ENCODE measurements around the gene TSPEAR. TPM values are rescaled to one million over a fixed set of nuclear protein-coding genes. Genes with fewer than 3 reads are reported as not detected.
"Not testable (repeated sequence)": the region's sequence is repeated elsewhere in the genome, so short reads cannot be mapped to it uniquely, and the experiment has no call there.

The TSPEAR gene
- total and polyA plus RNA-seq, 11 donors: 0.01 to 2.6 (median 0.71) TPM; not detected in 2

DNA sequence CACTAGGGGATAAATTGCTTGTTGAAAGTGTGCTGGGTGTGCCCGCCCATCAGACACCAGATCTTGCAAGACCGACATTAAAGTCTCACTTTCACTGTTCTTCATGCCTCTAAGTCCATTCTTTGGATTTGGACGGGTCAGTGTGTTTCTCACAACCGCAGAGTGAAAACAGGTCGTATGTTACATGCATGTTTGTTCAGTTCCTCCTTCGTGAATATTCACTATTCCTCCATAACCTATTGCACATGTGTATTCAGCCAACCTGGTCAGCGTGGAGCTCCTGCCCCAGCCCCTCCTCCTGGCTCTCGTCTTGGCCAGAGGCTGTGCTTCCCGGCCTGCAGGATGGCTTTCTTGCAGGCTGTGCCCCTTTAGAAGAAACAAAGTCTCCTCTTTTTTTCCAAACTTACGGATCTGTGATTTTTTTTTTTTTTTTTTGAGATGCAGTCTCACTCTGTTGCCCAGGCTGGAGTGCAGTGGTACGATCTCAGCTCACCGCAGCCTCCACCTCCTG, 116.9 kb downstream of the TSPEAR start:
- intact Hi-C loops (cut with DNase I): no loop called here
- DNase-seq (no peak), ATAC-seq (no peak)
- Histone ChIP-seq H3K9me3 (peaks cover 0 to 5% (median 0%) of the 10 kb centered on the region in 12 donors), H3K4me3 (no peak overlapping the region), H3K27ac (no peak overlapping the region), H3K27me3 (peaks cover 0 to 15% (median 0%) of the 10 kb centered on the region in 9 donors), H3K4me1 (peaks cover 0 to 9% (median 0%) of the 10 kb centered on the region in 12 donors), H3K36me3 (no peaks in the 10 kb centered on the region)
- TF ChIP-seq POLR2A (IDR thresholded peaks at IDR 0.05) (no peak), CTCF (IDR thresholded peaks at IDR 0.05) (no peak)
- 78 to 84% (median 83%) methylated on average over 12 of the region's 12 CpGs for WGBS, 4 donors

DNA sequence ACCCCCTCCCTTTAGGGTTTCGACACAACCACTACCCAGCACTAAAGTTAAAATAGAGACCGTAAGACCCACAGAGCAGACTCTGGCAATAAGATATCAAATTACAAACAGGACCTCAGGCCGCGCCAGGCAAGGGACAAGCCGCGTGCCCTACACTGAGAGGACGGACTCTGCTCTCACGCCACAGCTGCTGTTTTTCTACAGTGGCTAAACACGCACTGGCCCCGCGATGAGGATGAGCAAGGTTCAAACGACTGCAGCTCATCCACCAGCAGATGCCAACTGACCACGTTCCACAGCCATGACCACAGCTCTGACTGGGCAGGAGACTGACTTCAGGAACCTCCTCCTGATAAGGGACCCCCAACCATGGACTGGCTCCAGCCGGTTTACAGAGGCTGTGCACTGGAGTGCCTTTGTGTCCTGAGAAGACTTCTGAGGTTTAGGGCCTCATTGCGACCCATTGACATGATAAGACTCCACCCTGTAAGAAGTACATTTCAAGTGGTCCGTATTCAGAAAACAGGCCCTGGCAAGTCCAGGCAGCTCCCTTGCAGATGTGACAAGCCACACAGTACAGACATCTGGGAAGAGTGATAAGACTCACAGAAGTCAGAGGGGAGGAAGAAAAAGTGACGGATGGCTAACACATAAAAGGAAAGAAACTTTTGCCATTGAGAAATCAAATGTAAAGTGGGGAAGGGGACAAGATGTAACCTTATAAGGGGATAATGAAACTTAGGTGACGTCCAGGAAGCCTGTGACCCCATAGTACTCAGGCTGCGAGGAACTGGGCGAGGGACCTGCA, 117.6 kb downstream of the TSPEAR start:
- H3K27me3 ChIP-seq: peaks cover 0 to 14% (median 0%) of the 10 kb centered on the region in 9 donors
- peaks cover 0 to 5% (median 0%) of the 10 kb centered on the region in 12 donors for H3K9me3 ChIP-seq
- WGBS, 4 donors: 40 to 47% (median 44%) methylated on average over 19 to 20 of the region's 20 CpGs
- no peak overlapping the region for H3K4me3 ChIP-seq
- ATAC-seq (peak in 3 of 4 donors; percentile 37 to 59 (median 48)), DNase-seq (peak in 1 of 5 donors; percentile 29)
- no peak overlapping the region for H3K27ac ChIP-seq
- H3K4me1 ChIP-seq: peaks cover 0 to 9% (median 0%) of the 10 kb centered on the region in 12 donors
- TF ChIP-seq POLR2A (IDR thresholded peaks at IDR 0.05): no peak
- TF ChIP-seq CTCF (IDR thresholded peaks at IDR 0.05): no peak
- no peaks in the 10 kb centered on the region for H3K36me3 ChIP-seq
- intact Hi-C loops (cut with DNase I): no loop called here

DNA sequence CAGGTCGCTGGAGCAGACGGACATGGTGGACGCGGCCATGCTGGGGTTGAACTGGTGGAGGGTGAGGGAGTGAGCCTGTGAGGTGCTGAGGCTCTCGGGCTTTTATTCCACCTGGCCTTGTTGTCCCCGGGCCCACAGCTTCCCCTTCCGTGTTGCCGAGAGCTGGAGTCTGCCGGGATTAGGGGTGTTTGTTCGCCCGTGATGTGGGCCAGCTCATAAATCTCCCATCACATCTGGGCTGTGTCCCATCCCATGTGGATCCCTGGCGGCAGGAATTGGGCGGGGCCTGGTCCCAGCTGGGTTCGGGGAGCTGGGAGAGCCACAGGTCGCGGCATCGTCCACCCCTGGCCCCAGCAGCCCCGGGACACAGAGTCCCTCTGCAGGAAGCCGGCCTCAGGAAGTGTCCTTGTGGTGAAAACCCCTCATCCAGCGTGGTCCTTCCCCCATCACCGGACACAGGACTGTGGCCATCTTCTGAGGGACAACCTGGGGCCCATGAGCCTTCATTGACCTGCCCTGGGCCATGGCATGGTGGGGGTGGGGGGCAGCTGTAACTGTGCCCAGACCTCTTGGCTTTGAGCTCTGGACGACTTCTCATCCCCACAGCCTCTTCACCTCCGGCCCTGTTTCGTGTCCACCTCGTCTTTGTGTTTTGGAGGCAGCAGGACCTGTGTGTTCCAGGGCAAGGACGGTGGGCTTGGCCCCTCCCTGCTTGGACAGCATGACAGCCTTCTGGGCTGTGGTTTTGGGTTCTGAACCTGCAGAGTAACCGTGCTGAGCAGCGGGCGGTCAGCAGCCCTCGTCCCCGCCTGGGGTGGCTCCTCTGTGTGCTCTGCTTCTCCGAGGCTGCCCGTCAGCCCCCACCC, 118.7 kb downstream of the TSPEAR start, which contains the start of gene KRTAP10-6:
Gene KRTAP10-6 (minus strand): TSS at position 60 of the 866 bp plus-strand sequence. CDS start 21 bp downstream, at position 39.
- TF ChIP-seq CTCF (IDR thresholded peaks at IDR 0.05) (no peak), POLR2A (IDR thresholded peaks at IDR 0.05) (no peak)
- intact Hi-C loops (cut with DNase I): no loop called here
- ATAC-seq (peak in 1 of 4 donors; percentile 35), DNase-seq (peak in 1 of 5 donors; percentile 22)
- no peaks in the 10 kb centered on the region for H3K9me3 ChIP-seq
- H3K36me3 ChIP-seq: no peaks in the 10 kb centered on the region
- H3K4me1 ChIP-seq: peaks cover 0 to 9% (median 0%) of the 10 kb centered on the region in 12 donors
- H3K27ac ChIP-seq: no peak within 1 kb of the TSS
- no peak within 1 kb of the TSS for H3K4me3 ChIP-seq
- WGBS, 4 donors: 66 to 72% (median 69%) methylated on average over 25 to 33 of the region's 33 CpGs
- peaks cover 0 to 12% (median 0%) of the 10 kb centered on the region in 9 donors for H3K27me3 ChIP-seq

- H3K36me3 ChIP-seq; H3K27ac ChIP-seq; H3K9me3 ChIP-seq; intact Hi-C loops (cut with DNase I); H3K4me1 ChIP-seq; H3K4me3 ChIP-seq: not testable (repeated sequence)
- 20 to 63% (median 35%) methylated on average over 1 to 4 of the region's 4 CpGs for WGBS, 4 donors
- ATAC-seq (peak in 1 of 4 donors; percentile 33), DNase-seq (peak in 1 of 5 donors; percentile 29)
- H3K27me3 ChIP-seq: peaks cover 0 to 12% (median 0%) of the 10 kb centered on the region in 9 donors
Observed at GRCh38 chr21:44591801-44592130, 119.6 kb downstream of the TSPEAR start.

GRCh38 chr21:44590897-44591800, 120.2 kb downstream of the TSPEAR start:
- 48 to 74% (median 56%) methylated on average over 10 to 18 of the region's 19 CpGs for WGBS, 4 donors
- DNase-seq; H3K27ac ChIP-seq; H3K4me1 ChIP-seq; H3K9me3 ChIP-seq; intact Hi-C loops (cut with DNase I); H3K4me3 ChIP-seq; ATAC-seq; H3K36me3 ChIP-seq: not testable (repeated sequence)
- H3K27me3 ChIP-seq: peaks cover 0 to 18% (median 0%) of the 10 kb centered on the region in 9 donors
